Measurements from ENCODE around the gene CHRNE.

DNA sequence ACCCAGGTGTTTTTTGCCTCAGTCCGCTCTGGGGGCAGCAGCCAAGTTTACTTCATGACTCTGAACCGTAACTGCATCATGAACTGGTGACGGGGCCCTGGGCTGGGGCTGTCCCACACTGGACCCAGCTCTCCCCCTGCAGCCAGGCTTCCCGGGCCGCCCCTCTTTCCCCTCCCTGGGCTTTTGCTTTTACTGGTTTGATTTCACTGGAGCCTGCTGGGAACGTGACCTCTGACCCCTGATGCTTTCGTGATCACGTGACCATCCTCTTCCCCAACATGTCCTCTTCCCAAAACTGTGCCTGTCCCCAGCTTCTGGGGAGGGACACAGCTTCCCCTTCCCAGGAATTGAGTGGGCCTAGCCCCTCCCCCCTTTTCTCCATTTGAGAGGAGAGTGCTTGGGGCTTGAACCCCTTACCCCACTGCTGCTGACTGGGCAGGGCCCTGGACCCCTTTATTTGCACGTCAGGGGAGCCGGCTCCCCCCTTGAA is 5.7 kb downstream of the CHRNE start:
- TF ChIP-seq RAD21 (IDR thresholded peaks at IDR 0.05; ENCODE audit: low read length) = no peak
- TF ChIP-seq USF2 (IDR thresholded peaks at IDR 0.05; ENCODE audit: low read depth, low read length) = peak; percentile 60
- TF ChIP-seq CTCF (conservative IDR thresholded peaks at IDR 0.05; ENCODE audit: low read depth, low read length) = no peak
- TF ChIP-seq POLR2A (IDR thresholded peaks at IDR 0.05; ENCODE audit: low read depth, low read length) = no peak
- TF ChIP-seq NFE2L2 (IDR thresholded peaks at IDR 0.05; ENCODE audit: low read depth, low read length) = no peak
- TF ChIP-seq CEBPB (IDR thresholded peaks at IDR 0.05; ENCODE audit: low read depth, low read length) = no peak
- TF ChIP-seq RFX5 (IDR thresholded peaks at IDR 0.05; ENCODE audit: low read depth, low read length) = no peak
- TF ChIP-seq MXI1 (IDR thresholded peaks at IDR 0.05; ENCODE audit: borderline replicate concordance, low read depth, low read length) = no peak
- no peak for TF ChIP-seq MAZ (IDR thresholded peaks at IDR 0.05; ENCODE audit: borderline replicate concordance, low read depth, low read length)
- TF ChIP-seq CHD1 (IDR thresholded peaks at IDR 0.05; ENCODE audit: low read depth, low read length) = no peak
